ENCODE data around the gene SIPA1L2. TPM values are rescaled to one million over a fixed set of nuclear protein-coding genes. Genes with fewer than 3 reads are reported as not detected.

SIPA1L2 gene
- 36.0 TPM for polyA plus RNA-seq (ENCODE audit: insufficient read length)

GRCh38 chr1:232630047-232630893 lies at the start of gene SIPA1L2:
Gene SIPA1L2 (minus strand): TSS chr1:232630133. CDS start chr1:232515339, 114,794 bp downstream.
- DNase-seq (ENCODE audit: low read depth), result peak; percentile 76

- no peak for DNase-seq (ENCODE audit: low read depth)
Observed at GRCh38 chr1:232678185-232678886, 48.4 kb upstream of the SIPA1L2 start.

- DNase-seq (ENCODE audit: low read depth), result no peak
Observed at GRCh38 chr1:232676307-232676706, 46.4 kb upstream of the SIPA1L2 start.

- DNase-seq (ENCODE audit: low read depth), result no peak
Observed at GRCh38 chr1:232675898-232676297, 46.0 kb upstream of the SIPA1L2 start.

- DNase-seq (ENCODE audit: low read depth), result no peak
Observed at GRCh38 chr1:232675260-232675659, 45.3 kb upstream of the SIPA1L2 start.

- no peak for DNase-seq (ENCODE audit: low read depth)
Observed at GRCh38 chr1:232673256-232673655, 43.3 kb upstream of the SIPA1L2 start.

GRCh38 chr1:232669981-232670747 lies 40.2 kb upstream of the SIPA1L2 start:
- no peak for DNase-seq (ENCODE audit: low read depth)

GRCh38 chr1:232667778-232668165 lies 37.8 kb upstream of the SIPA1L2 start:
- DNase-seq (ENCODE audit: low read depth), result peak; percentile 45

- no peak for DNase-seq (ENCODE audit: low read depth)
Observed at GRCh38 chr1:232667094-232667777, 37.3 kb upstream of the SIPA1L2 start.

- DNase-seq (ENCODE audit: low read depth), result no peak
Observed at GRCh38 chr1:232664844-232665777, 35.2 kb upstream of the SIPA1L2 start.

- no peak for DNase-seq (ENCODE audit: low read depth)
Observed at GRCh38 chr1:232662910-232663309, 33.0 kb upstream of the SIPA1L2 start.

- no peak for DNase-seq (ENCODE audit: low read depth)
Observed at GRCh38 chr1:232658386-232658785, 28.5 kb upstream of the SIPA1L2 start.

GRCh38 chr1:232657426-232658005 lies 27.6 kb upstream of the SIPA1L2 start:
- no peak for DNase-seq (ENCODE audit: low read depth)

- no peak for DNase-seq (ENCODE audit: low read depth)
Observed at GRCh38 chr1:232655746-232656085, 25.8 kb upstream of the SIPA1L2 start.

- no peak for DNase-seq (ENCODE audit: low read depth)
Observed at GRCh38 chr1:232655028-232655745, 25.3 kb upstream of the SIPA1L2 start.

GRCh38 chr1:232653789-232654188 lies 23.9 kb upstream of the SIPA1L2 start:
- no peak for DNase-seq (ENCODE audit: low read depth)

GRCh38 chr1:232650845-232651244 lies 20.9 kb upstream of the SIPA1L2 start:
- DNase-seq (ENCODE audit: low read depth), result no peak

GRCh38 chr1:232650418-232650817 lies 20.5 kb upstream of the SIPA1L2 start:
- no peak for DNase-seq (ENCODE audit: low read depth)

- DNase-seq (ENCODE audit: low read depth), result no peak
Observed at GRCh38 chr1:232648316-232648715, 18.4 kb upstream of the SIPA1L2 start.

- no peak for DNase-seq (ENCODE audit: low read depth)
Observed at GRCh38 chr1:232644209-232644608, 14.3 kb upstream of the SIPA1L2 start.
